Activated naive CD4-positive, alpha-beta T cell treated with anti-CD3 and anti-CD28 coated beads for 36 hours (primary cell): Measurements from ENCODE around the gene TAF4. TPM values are rescaled to one million over a fixed set of nuclear protein-coding genes. Genes with fewer than 3 reads are reported as not detected.

Source experiments
- CTCF ChIA-PET: fragments of 350-600 bp; sonication (Branson Sonifier 250); formaldehyde crosslinking; loops from one replicate; lab custom pipeline; 2021; ENCODE audit warnings: antibody characterized with exemption; lab: Charles Lee
- DNase-seq: peaks from one replicate; pipeline ENCODE4 v3.0.0-alpha.2; 2020
- H3K27ac Mint-ChIP-seq: one replicate; pipeline ENCODE4 v1.8.0; 2021; ENCODE audit warnings: mild to moderate bottlenecking, mixed read lengths
- H3K27me3 Mint-ChIP-seq: one replicate; pipeline ENCODE4 v1.8.0; 2021; ENCODE audit warnings: low read depth, mixed read lengths
- H3K36me3 Mint-ChIP-seq: one replicate; pipeline ENCODE4 v1.8.0; 2021; ENCODE audit warnings: low read depth, mixed read lengths
- H3K4me1 Mint-ChIP-seq: one replicate; pipeline ENCODE4 v1.8.0; 2021; ENCODE audit warnings: low read depth, mixed read lengths
- H3K4me3 Mint-ChIP-seq: one replicate; pipeline ENCODE4 v1.8.0; 2021; ENCODE audit warnings: mild to moderate bottlenecking, moderate library complexity, mixed read lengths
- H3K9me3 Mint-ChIP-seq: one replicate; pipeline ENCODE4 v1.8.0; 2021; ENCODE audit warnings: mixed read lengths
- intact Hi-C: fragments of 100-400 bp; cut with micrococcal nuclease; formaldehyde crosslinking; loops from one replicate; pipeline ENCODE4 v1.15.1; 2023
- total RNA-seq, 2 experiments: library from RNA; stranded (reverse); gene quantifications; one replicate each; pipeline ENCODE4 v1.2.3, GENCODE V29; 2021

TAF4 gene
- total RNA-seq, 2 experiments from 2014 or later: 15.0 to 15.4 TPM

DNA sequence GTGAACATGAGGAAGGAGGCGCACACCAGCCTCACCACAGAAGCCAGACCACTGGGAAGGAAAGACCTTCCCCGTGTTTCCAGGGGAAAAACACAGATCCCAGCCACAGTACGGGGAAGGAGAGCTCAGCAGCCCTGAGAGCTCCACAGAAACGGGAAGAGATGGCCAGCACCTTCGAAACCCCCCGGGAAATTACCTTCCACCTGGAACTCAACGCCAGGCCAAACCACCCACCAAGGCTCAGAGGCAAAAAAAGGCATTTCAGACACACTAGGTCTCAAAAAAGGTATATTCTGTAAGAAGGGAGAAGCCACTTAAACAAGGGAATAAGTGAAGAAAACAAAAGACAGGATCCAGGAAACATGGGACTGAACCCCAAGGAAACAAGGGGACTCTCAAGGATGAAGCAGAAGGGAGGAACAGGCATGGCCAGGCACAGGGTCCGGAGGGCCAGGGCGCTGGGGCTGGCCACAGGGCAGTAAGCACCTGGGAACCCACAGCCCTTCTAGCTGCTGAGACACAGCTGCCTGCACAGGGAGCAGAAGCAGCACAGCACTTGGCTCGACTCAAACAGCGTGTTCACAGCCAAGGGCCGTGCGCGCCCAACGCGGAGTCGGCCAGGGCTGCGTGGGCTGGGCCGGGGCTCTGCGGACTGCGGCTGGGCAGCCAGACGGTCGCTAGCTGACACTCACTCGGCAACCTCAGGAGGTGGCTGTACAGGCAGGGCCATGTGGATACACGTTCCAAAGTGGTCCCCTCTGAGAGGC, 44.6 kb downstream of the TAF4 start:
- no peaks in the 10 kb centered on the region for H3K27me3 Mint-ChIP-seq
- no peaks in the 10 kb centered on the region for H3K9me3 Mint-ChIP-seq
- CTCF ChIA-PET: interaction anchor here (2.5 kb wide), 1 partner anchor 10 kb away, joined by 7 read pairs; no protein-coding TSS in a partner anchor
- peaks cover 33% of the 10 kb centered on the region for H3K4me1 Mint-ChIP-seq
- no peak overlapping the region for H3K27ac Mint-ChIP-seq
- intact Hi-C loops: loop anchor here (10.0 kb wide), 1 partner anchor 364 kb away; the partner anchor contains the start of gene RPS21
- no peaks in the 10 kb centered on the region for H3K36me3 Mint-ChIP-seq
- no peak for DNase-seq
- no peak overlapping the region for H3K4me3 Mint-ChIP-seq

GRCh38 chr20:62019881-62020492, 45.7 kb downstream of the TAF4 start:
- H3K4me1 Mint-ChIP-seq: peaks cover 24% of the 10 kb centered on the region
- no peaks in the 10 kb centered on the region for H3K27me3 Mint-ChIP-seq
- CTCF ChIA-PET: interaction anchor here (2.5 kb wide), 1 partner anchor 9 kb away, joined by 7 read pairs; no protein-coding TSS in a partner anchor
- no peaks in the 10 kb centered on the region for H3K36me3 Mint-ChIP-seq
- intact Hi-C loops: loop anchor here (10.0 kb wide), 1 partner anchor 365 kb away; the partner anchor contains the start of gene RPS21
- no peak overlapping the region for H3K4me3 Mint-ChIP-seq
- H3K27ac Mint-ChIP-seq: no peak overlapping the region
- DNase-seq: no peak
- H3K9me3 Mint-ChIP-seq: no peaks in the 10 kb centered on the region

GRCh38 chr20:62019144-62019805, 46.4 kb downstream of the TAF4 start:
- Mint-ChIP-seq H3K4me1 (peaks cover 23% of the 10 kb centered on the region), H3K36me3 (no peaks in the 10 kb centered on the region), H3K4me3 (no peak overlapping the region), H3K27me3 (no peaks in the 10 kb centered on the region), H3K27ac (no peak overlapping the region), H3K9me3 (no peaks in the 10 kb centered on the region)
- CTCF ChIA-PET: interaction anchor here (2.5 kb wide), 1 partner anchor 8 kb away, joined by 7 read pairs; no protein-coding TSS in a partner anchor
- intact Hi-C loops: no loop called here
- DNase-seq: no peak

GRCh38 chr20:62018437-62019143, 47.1 kb downstream of the TAF4 start:
- no peaks in the 10 kb centered on the region for H3K9me3 Mint-ChIP-seq
- CTCF ChIA-PET: no interaction called here

DNA sequence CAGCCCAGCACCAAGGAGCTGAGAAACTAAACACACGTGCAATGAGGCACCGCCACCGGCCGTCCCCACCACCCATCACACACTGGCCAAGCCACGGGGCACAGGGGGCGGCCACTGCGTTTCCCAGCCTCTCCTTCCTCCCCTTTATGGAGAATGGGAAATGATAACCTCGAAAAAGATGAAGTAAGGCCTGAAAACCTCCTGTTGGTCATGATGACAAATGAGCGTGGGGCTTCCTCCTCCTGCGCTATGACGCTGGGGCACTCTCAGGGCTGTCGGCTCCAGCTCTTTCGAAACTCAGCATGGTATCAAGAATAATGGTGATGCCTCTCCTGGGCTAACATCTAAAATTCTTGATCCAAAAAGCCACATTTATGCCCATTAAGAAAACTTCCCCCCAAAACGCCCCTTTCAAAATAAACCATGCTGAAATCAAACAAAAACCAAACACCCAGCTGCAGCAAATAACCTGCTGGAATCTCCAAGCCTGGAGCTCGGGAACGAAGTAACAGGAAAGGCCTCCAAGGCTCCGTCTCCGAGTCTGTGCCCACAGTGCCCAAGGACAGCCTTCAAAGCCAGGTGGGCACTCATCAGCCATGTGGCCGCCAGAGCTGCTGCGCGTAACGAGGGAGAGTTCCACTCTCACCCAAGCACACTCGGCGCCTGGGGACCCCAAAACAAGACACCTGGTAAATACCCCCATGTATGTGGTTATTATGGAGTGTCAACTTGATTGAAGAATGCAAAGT, 50.0 kb downstream of the TAF4 start:
- no peak overlapping the region for H3K4me3 Mint-ChIP-seq
- DNase-seq: no peak
- H3K4me1 Mint-ChIP-seq: peaks cover 16% of the 10 kb centered on the region
- CTCF ChIA-PET: no interaction called here
- intact Hi-C loops: no loop called here
- no peaks in the 10 kb centered on the region for H3K27me3 Mint-ChIP-seq
- peaks cover 3% of the 10 kb centered on the region for H3K36me3 Mint-ChIP-seq
- no peak overlapping the region for H3K27ac Mint-ChIP-seq
- H3K9me3 Mint-ChIP-seq: no peaks in the 10 kb centered on the region

More at GRCh38 chr20:62018437-62019143, 47.1 kb downstream of the TAF4 start:
- Mint-ChIP-seq H3K27me3 (no peaks in the 10 kb centered on the region), H3K27ac (no peak overlapping the region), H3K4me1 (peaks cover 22% of the 10 kb centered on the region), H3K36me3 (no peaks in the 10 kb centered on the region), H3K4me3 (no peak overlapping the region)
- intact Hi-C loops: no loop called here
- DNase-seq: no peak

GRCh38 chr20:62014889-62015537, 50.7 kb downstream of the TAF4 start:
- intact Hi-C loops: loop anchor here (5.0 kb wide), 1 partner anchor 107 kb away; the partner anchor contains the start of gene LSM14B
- no peak for DNase-seq
- Mint-ChIP-seq H3K4me1 (peaks cover 11% of the 10 kb centered on the region), H3K9me3 (no peaks in the 10 kb centered on the region), H3K4me3 (no peak overlapping the region), H3K36me3 (peaks cover 3% of the 10 kb centered on the region), H3K27ac (no peak overlapping the region), H3K27me3 (no peaks in the 10 kb centered on the region)
- CTCF ChIA-PET: interaction anchor here (0.6 kb wide), 1 partner anchor 124 kb away, joined by 4 read pairs; no protein-coding TSS in a partner anchor

DNA sequence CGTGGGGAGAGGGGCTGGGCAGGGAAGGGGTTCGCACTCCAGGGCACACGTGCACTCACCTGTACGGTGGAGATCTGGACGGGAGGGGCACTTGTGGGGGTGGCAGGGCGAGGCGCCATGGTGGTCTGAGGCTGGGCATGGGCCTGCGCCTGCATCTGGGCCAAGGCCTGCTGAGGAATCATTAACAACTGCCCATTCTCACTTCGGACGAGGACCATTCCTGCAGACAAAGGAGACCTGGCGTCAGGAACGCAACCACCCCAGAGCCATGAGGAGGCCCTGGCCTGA, 51.2 kb downstream of the TAF4 start:
- no peak overlapping the region for H3K27ac Mint-ChIP-seq
- intact Hi-C loops: loop anchor here (5.0 kb wide), 1 partner anchor 108 kb away; the partner anchor contains the start of gene LSM14B
- H3K4me3 Mint-ChIP-seq: no peak overlapping the region
- DNase-seq: no peak
- CTCF ChIA-PET: interaction anchor here (0.6 kb wide), 1 partner anchor 125 kb away, joined by 4 read pairs; no protein-coding TSS in a partner anchor
- H3K4me1 Mint-ChIP-seq: peaks cover 11% of the 10 kb centered on the region
- H3K27me3 Mint-ChIP-seq: no peaks in the 10 kb centered on the region
- H3K9me3 Mint-ChIP-seq: no peaks in the 10 kb centered on the region
- peaks cover 3% of the 10 kb centered on the region for H3K36me3 Mint-ChIP-seq

DNA sequence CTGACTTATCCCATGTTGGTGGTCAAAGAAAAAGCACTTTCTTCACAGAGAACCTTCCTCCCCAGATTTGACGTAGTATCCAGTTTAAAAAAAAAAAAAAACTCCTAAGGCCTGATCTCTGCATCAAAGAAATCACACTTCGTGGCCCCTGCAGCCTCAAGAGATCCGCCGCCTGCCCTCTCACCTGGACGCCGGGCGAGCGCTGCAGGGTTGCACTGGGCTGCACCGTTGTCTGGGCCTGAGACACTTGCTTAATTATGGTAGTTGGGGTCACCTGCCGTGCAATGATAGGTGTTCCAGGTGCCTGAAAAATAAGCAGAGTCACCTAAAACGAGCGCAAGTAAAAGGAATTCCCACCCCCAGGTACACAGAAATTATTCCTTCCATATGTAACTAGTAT, 53.0 kb downstream of the TAF4 start:
- H3K36me3 Mint-ChIP-seq: peaks cover 11% of the 10 kb centered on the region
- no peak overlapping the region for H3K4me3 Mint-ChIP-seq
- H3K27ac Mint-ChIP-seq: no peak overlapping the region

DNA sequence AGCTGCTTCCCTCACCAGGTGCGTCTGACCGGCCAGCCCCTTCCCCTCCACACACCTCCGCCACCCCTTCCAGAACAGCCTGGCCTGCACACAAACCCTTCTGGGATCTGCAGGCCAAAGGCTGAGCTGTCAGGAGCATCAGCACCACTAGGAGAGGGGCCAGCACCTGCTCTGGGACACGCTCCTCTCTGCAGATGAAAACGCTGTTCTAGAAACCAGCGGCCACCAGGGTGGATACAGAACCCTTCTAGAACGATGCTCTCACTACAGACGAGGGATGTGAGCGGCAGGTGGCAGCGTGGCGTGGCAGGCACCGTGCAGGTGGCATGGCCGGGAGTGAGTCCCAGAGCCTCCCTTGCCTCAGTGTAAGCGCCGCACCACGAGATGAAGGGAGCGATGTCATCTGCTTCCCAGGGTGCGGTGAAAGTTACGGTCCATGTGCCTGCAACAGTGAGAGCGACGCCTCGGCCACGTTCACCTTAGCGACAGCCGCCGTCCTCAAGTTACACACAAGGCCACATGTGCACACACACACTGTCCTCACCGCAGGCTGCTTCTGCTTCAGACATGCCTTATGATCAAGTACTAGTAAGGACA, 53.6 kb downstream of the TAF4 start:
- CTCF ChIA-PET: interaction anchor here (0.8 to 2.6 kb wide), 11 partner anchors 9 to 370 kb away, joined by 3 to 27 read pairs (median 7); partner anchors contain the start of genes PSMA7 and SS18L1
- peaks cover 8% of the 10 kb centered on the region for H3K4me1 Mint-ChIP-seq
- DNase-seq: no peak
- peaks cover 13% of the 10 kb centered on the region for H3K36me3 Mint-ChIP-seq
- no peaks in the 10 kb centered on the region for H3K9me3 Mint-ChIP-seq
- H3K4me3 Mint-ChIP-seq: no peak overlapping the region
- no peaks in the 10 kb centered on the region for H3K27me3 Mint-ChIP-seq
- no peak overlapping the region for H3K27ac Mint-ChIP-seq
- intact Hi-C loops: loop anchor here (1.0 to 5.0 kb wide), 5 partner anchors 55 to 291 kb away; partner anchors contain the start of genes ADRM1 and LSM14B

More for the DNA sequence above, 53.0 kb downstream of the TAF4 start:
- Mint-ChIP-seq H3K27me3 (no peaks in the 10 kb centered on the region), H3K9me3 (no peaks in the 10 kb centered on the region), H3K4me1 (peaks cover 8% of the 10 kb centered on the region)
- DNase-seq: no peak
- intact Hi-C loops: loop anchor here (5.0 kb wide), 1 partner anchor 110 kb away; the partner anchor contains the start of gene LSM14B
- CTCF ChIA-PET: no interaction called here

- DNase-seq: no peak
- intact Hi-C loops: loop anchor here (1.0 to 5.0 kb wide), 5 partner anchors 55 to 291 kb away; partner anchors contain the start of genes ADRM1 and LSM14B
- H3K4me1 Mint-ChIP-seq: peaks cover 8% of the 10 kb centered on the region
- CTCF ChIA-PET: interaction anchor here (0.8 to 2.6 kb wide), 15 partner anchors 9 to 371 kb away, joined by 3 to 27 read pairs (median 7); partner anchors contain the start of genes PSMA7 and SS18L1
- H3K36me3 Mint-ChIP-seq: peaks cover 14% of the 10 kb centered on the region
- H3K27me3 Mint-ChIP-seq: no peaks in the 10 kb centered on the region
- H3K9me3 Mint-ChIP-seq: no peaks in the 10 kb centered on the region
- no peak overlapping the region for H3K27ac Mint-ChIP-seq
- no peak overlapping the region for H3K4me3 Mint-ChIP-seq
These were observed 54.3 kb downstream of the TAF4 start for GRCh38 chr20:62011403-62011790.
